IPS-20b (cell line): ENCODE results near the gene AQP1.

ENCODE experiments used
- H3K27ac ChIP-seq: one replicate; pipeline ENCODE4 v1.5.1; 2013; ENCODE audit warnings: low read length
- H3K27me3 ChIP-seq: 2 replicates; pipeline ENCODE4 v1.6.1; 2013; ENCODE audit warnings: mild to moderate bottlenecking, low read length, inconsistent platforms; ENCODE audit not compliant: insufficient read depth
- H3K36me3 ChIP-seq: 2 replicates; pipeline ENCODE4 v1.6.1; 2013; ENCODE audit warnings: low read depth, mild to moderate bottlenecking, inconsistent platforms, low read length, moderate library complexity; ENCODE audit not compliant: insufficient read depth
- H3K4me1 ChIP-seq: 2 replicates; pipeline ENCODE4 v1.6.1; 2013; ENCODE audit warnings: mild to moderate bottlenecking, control low read depth, inconsistent platforms, low read length, moderate library complexity; ENCODE audit not compliant: insufficient read depth
- H3K4me3 ChIP-seq: 2 replicates; pipeline ENCODE4 v1.5.1; 2013; ENCODE audit warnings: mild to moderate bottlenecking, low read length, inconsistent platforms
- H3K9ac ChIP-seq: 2 replicates; pipeline ENCODE4 v1.6.1; 2013; ENCODE audit warnings: low read depth, mild to moderate bottlenecking, inconsistent platforms, low read length, moderate library complexity
- H3K9me3 ChIP-seq: 2 replicates; pipeline ENCODE4 v1.6.1; 2013; ENCODE audit warnings: mild to moderate bottlenecking, low read depth, low read length, inconsistent platforms; ENCODE audit not compliant: insufficient read depth

AQP1 gene

DNA sequence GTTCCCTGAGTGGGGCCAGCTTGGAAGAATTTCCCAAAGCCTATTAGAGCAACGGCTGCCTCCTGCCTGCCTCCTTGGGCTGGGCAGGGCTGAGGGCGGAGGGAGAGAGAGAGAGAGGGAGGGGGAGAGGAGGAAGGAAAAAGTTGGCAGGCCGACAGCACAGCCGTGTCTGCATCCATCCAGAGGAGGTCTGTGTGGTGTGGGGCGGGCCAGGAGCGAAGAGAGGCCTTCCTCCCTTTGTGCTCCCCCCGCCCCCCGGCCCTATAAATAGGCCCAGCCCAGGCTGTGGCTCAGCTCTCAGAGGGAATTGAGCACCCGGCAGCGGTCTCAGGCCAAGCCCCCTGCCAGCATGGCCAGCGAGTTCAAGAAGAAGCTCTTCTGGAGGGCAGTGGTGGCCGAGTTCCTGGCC, at the start of gene AQP1:
TSS of gene AQP1 (plus strand) at position 293 of the 409 bp plus-strand sequence. CDS start at position 350, 57 bp downstream.
- no peaks in the 10 kb centered on the region for H3K36me3 ChIP-seq
- no peaks in the 10 kb centered on the region for H3K27me3 ChIP-seq
- H3K4me1 ChIP-seq: no peaks in the 10 kb centered on the region
- H3K4me3 ChIP-seq: no peak within 1 kb of the TSS
- H3K27ac ChIP-seq: no peak within 1 kb of the TSS
- no peaks in the 10 kb centered on the region for H3K9me3 ChIP-seq
- no peak within 1 kb of the TSS for H3K9ac ChIP-seq

DNA sequence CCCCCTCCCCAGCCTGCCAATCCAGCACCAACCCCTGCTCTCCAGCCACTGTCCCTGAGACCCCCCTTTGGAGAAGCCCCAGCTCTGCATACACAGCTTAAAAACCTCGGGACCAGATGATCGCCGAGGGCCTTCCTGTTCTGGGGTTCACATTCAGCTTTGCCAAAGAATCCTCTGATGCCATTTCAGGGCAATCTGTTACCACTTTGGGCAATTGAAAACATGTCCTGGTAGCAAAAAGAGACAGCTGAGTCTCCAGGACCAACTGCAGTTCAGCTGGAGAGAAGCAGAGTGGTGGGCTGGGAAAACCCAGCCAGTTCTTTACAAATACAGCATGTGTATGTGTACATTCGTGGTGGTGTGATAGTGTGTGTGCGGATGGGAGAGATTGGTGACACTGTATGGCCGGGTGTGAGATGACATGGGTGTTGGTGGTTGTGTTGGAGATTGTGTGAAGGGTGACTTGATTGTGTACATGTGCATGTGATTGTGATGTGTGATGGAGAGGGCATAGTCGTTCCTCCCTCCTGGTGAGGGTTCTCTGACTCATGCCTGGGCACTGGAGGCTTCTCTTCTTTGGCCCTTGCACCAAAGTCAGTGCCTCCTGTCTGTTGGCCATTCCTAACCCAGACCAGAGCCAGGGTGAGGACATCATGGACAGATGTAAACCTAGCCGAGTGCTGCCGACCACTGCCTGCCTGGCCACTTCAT, 48.5 kb upstream of the AQP1 start:
- Histone ChIP-seq H3K9ac (no peak overlapping the region), H3K9me3 (no peaks in the 10 kb centered on the region), H3K4me1 (no peaks in the 10 kb centered on the region), H3K27ac (no peak overlapping the region), H3K36me3 (no peaks in the 10 kb centered on the region), H3K4me3 (no peak overlapping the region), H3K27me3 (no peaks in the 10 kb centered on the region)

DNA sequence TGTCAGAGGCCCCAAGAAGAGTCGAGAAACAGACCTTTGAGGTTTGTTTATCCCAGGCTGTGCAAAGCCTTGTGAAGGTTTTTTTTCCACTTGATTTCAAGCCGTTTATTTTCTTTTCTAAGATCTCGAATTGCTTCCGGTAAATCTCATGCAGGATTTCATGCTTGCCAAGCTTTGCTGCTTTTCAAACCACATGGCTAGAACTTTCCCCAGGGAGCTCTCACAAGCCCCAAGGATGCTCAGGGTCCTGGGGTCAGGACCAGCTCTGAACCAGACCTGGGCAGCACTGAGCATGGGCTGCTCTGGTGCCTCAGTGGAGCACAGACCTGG, 48.0 kb upstream of the AQP1 start:
- no peak overlapping the region for H3K27ac ChIP-seq
- H3K36me3 ChIP-seq: no peaks in the 10 kb centered on the region
- no peak overlapping the region for H3K9ac ChIP-seq
- H3K27me3 ChIP-seq: no peaks in the 10 kb centered on the region
- no peaks in the 10 kb centered on the region for H3K4me1 ChIP-seq
- H3K4me3 ChIP-seq: no peak overlapping the region
- H3K9me3 ChIP-seq: no peaks in the 10 kb centered on the region

DNA sequence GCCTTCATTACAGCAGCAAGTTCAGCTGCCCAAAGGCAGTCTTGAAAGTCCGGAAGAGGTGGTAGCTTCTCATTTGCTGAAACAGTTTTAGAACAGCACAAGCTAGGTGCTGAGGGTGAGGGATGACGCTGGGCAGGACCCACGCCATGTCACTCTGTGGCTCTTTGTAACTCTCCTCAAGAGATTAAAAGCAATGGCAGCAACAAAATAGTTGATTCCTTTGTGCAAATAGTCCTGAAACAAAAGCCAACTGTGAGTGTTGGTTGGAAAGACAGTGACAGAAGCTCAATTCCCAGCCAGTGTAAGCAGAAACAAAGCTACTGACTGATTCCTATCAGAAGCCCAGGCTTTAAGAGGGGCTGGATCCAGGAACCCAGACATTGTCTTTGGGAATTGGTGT, 47.6 kb upstream of the AQP1 start:
- no peaks in the 10 kb centered on the region for H3K27me3 ChIP-seq
- no peak overlapping the region for H3K9ac ChIP-seq
- H3K4me3 ChIP-seq: no peak overlapping the region
- no peaks in the 10 kb centered on the region for H3K9me3 ChIP-seq
- H3K36me3 ChIP-seq: no peaks in the 10 kb centered on the region
- H3K4me1 ChIP-seq: no peaks in the 10 kb centered on the region
- H3K27ac ChIP-seq: no peak overlapping the region

DNA sequence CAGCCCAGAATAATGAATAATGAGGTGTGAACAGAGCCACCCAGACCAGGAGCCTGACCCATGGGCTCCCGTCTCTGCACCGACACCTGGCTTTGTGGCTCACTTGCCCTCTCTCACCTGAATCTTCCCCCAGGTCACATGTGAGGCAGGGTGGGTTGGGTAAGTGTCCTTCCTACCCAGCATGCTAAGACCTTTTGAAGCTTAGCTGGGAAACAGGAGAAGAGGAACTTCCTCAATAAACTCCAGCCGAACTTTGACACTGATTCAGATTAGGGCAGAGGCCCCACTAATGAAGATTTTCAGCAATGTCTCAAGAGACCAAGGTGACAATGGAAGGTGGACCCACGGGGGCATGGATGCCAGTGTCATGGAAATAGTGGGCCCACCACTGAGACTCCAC, 46.6 kb upstream of the AQP1 start:
- Histone ChIP-seq H3K27me3 (no peaks in the 10 kb centered on the region), H3K36me3 (no peaks in the 10 kb centered on the region), H3K9ac (no peak overlapping the region), H3K9me3 (no peaks in the 10 kb centered on the region), H3K27ac (no peak overlapping the region), H3K4me1 (no peaks in the 10 kb centered on the region), H3K4me3 (no peak overlapping the region)

DNA sequence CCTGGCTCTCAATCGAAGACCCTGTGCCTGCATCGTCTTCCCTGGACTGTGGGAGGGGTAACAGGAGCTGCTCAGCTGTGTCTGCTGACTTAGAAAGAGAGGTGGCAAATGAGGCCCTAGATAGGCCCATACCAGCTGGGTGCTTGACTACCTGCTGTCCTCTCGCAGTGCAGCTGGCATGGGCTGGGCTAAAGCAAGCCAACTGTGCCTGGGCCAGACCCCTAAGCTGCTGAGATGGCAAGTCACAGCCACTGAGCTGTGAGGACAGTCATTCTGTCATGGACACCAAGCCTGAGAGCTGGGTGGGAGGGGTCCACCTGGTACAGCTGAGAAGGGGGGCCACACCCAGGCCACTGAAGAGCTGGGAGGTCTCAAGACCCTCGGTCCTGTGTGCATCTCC, 45.8 kb upstream of the AQP1 start:
- Histone ChIP-seq H3K4me3 (no peak overlapping the region), H3K9ac (no peak overlapping the region), H3K4me1 (no peaks in the 10 kb centered on the region), H3K9me3 (no peaks in the 10 kb centered on the region), H3K36me3 (no peaks in the 10 kb centered on the region), H3K27ac (no peak overlapping the region), H3K27me3 (no peaks in the 10 kb centered on the region)

DNA sequence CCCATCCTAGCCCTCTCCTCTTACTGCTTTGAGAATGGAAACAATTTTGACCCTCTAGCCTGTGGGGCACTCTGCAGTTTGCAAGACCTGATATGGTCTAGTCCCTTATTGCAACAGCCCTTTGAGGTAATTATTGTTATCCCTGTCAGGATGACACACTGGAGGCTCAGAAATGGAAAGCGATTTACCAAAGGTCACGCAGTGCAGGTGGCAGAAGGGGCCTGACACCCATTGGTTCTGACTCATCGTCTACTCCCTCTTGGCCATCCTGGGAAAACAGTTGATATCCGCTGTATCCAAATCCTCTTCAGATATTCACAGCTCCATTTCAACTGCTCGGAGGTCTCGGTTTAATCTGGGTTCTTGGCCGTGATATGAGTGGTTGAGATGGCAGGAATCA, 44.7 kb upstream of the AQP1 start:
- H3K9ac ChIP-seq: no peak overlapping the region
- H3K27ac ChIP-seq: no peak overlapping the region
- H3K4me1 ChIP-seq: no peaks in the 10 kb centered on the region
- no peaks in the 10 kb centered on the region for H3K9me3 ChIP-seq
- H3K36me3 ChIP-seq: no peaks in the 10 kb centered on the region
- no peak overlapping the region for H3K4me3 ChIP-seq
- H3K27me3 ChIP-seq: no peaks in the 10 kb centered on the region

DNA sequence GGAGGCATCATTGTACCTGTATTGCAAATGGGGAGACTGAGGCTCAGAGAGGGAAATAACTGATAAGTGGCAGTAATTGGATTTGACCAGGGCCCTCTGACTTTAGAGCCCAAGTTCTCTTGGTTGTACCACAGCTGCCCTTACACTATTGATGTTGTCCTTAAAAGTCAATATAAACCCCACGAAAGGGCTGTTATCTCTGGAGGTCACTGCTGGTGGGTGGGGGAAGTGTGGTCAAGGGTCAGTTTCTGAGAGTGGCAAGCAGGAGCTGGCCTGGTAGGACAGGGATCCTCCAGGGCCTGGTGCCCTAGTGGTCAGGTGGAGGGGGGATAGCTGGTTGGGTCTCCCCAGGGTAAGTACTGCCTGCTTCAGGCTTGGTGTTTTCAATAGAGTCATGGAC, 44.2 kb upstream of the AQP1 start:
- Histone ChIP-seq H3K9ac (no peak overlapping the region), H3K27me3 (no peaks in the 10 kb centered on the region), H3K4me1 (no peaks in the 10 kb centered on the region), H3K9me3 (no peaks in the 10 kb centered on the region), H3K4me3 (no peak overlapping the region), H3K36me3 (peaks cover 1% of the 10 kb centered on the region; the same call in 1 of the 2 replicates), H3K27ac (no peak overlapping the region)

DNA sequence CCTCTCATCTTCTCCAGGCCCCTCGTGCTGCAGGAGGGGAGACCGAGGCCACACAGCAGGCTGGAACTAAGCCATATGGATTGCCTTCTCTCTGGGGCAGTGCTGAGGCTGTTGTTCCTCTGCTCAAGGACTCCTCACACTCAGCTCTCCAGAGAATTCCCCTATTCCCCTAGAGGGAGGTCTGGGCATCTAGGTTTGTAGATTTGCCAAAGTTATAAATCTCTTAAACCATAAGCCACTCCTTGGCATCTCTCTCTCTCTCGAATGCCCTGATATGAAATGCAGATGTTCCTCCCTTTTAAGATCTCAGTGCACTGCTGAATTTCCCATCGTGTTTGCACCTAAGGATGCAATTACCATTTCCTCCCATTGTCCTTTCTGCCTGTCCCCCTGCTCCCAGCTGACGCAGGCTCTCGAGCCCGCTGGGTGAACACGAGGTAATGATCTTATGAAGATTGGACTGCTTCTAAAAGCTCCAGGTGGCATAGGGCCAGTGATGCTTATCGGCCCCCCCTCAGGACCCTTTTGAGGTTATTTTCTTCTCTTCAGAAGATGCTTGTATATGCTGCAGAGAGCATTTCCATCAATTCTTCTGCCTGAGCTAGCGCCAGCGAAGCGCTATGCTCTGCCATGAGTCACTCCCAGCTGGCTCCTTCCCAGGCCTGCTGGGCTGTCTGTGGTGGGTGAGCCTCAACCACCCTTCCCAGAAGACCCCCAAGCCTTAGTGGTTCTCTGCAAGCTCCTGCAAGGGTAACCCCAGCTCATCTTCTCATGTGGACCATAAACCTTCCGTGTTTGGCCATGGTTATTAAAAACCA, 41.6 kb upstream of the AQP1 start:
- no peaks in the 10 kb centered on the region for H3K27me3 ChIP-seq
- no peak overlapping the region for H3K9ac ChIP-seq
- no peak overlapping the region for H3K27ac ChIP-seq
- peaks cover 4% of the 10 kb centered on the region; the same call in 1 of the 2 replicates for H3K36me3 ChIP-seq
- 0 out of 2 replicates have a peak, but pooled peaks cover 4% of the 10 kb centered on the region for H3K9me3 ChIP-seq
- H3K4me1 ChIP-seq: no peaks in the 10 kb centered on the region
- no peak overlapping the region for H3K4me3 ChIP-seq

DNA sequence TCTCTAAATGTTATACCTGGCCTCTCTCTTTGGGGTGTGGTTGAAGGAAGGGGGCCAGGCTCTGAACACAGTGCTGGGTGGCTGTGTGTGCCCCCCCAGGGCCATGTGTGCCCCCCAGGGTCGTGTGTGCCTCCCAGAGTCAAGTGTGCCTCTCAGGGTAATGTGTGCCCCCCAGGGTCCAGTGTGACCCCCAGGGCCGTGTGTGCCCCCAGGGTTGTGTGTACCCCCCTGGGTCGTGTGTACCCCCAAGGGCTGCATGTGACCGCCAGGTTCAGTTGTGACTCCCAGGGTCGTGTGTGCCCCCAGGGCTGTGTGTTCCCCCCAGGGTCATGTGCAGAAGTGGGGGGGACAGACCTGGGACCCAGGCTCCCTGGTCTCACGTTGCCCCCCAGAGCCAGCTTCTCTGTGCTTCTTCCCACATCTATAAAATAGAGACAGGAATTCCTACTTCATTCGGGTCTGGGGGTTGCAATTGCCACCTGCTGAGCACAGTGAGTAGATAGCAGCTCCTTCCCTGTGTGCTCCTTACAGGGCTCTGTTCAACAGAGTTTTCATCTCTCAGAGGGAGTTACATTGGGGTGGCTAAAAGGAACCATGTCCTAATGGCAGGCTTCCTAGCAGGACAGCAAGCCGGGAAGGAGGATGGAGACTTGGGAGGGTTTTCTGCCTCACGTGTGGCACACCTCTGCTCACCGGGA, 40.7 kb upstream of the AQP1 start:
- Histone ChIP-seq H3K27ac (no peak overlapping the region), H3K9ac (no peak overlapping the region)

DNA sequence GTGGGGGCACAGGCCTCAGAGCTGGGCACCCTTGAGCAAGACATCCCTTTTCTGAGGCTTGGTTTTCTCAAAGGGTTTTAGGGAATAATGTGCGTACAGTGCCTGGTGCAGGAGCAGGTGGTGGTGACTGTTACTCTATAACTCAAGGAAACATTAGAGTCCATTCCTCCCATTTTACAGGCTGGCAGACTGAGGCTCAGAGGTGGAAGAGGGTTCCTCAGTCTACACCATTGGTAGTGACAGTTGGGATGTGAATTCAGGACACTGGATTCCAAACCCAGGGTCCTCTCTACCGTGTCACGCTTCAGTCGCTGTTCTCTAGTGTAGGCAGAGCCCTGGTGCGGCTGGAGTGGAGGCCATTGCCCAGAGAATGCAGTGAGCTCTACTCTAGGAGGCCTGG, 40.0 kb upstream of the AQP1 start:
- H3K4me3 ChIP-seq: no peak overlapping the region
- H3K36me3 ChIP-seq: peaks cover 4% of the 10 kb centered on the region; the same call in 1 of the 2 replicates
- no peak overlapping the region for H3K9ac ChIP-seq
- H3K9me3 ChIP-seq: 0 out of 2 replicates have a peak, but pooled peaks cover 5% of the 10 kb centered on the region
- peaks cover 6% of the 10 kb centered on the region; the same call in 1 of the 2 replicates for H3K4me1 ChIP-seq
- H3K27me3 ChIP-seq: no peaks in the 10 kb centered on the region
- no peak overlapping the region for H3K27ac ChIP-seq

More for the DNA sequence above, 40.7 kb upstream of the AQP1 start:
- Histone ChIP-seq H3K27me3 (no peaks in the 10 kb centered on the region), H3K4me1 (no peaks in the 10 kb centered on the region), H3K4me3 (no peak overlapping the region), H3K9me3 (0 out of 2 replicates have a peak, but pooled peaks cover 5% of the 10 kb centered on the region), H3K36me3 (peaks cover 4% of the 10 kb centered on the region; the same call in 1 of the 2 replicates)
